HG03520 (cell line): ENCODE data around the gene ZBED2.
"Not testable (repeated sequence)": the region's sequence is repeated elsewhere in the genome, so short reads cannot be mapped to it uniquely, and the experiment has no call there.

Experiments
- ATAC-seq: cut with Tn5 transposase; IDR thresholded peaks from one replicate; pipeline ENCODE4 v1.9.1; 2021; ENCODE audit warnings: mild to moderate bottlenecking, moderate library complexity; ENCODE audit not compliant: unreplicated experiment

Gene ZBED2

GRCh38 chr3:111577798-111578685, 17.1 kb downstream of the ZBED2 start:
- peak; percentile 95 for ATAC-seq

DNA sequence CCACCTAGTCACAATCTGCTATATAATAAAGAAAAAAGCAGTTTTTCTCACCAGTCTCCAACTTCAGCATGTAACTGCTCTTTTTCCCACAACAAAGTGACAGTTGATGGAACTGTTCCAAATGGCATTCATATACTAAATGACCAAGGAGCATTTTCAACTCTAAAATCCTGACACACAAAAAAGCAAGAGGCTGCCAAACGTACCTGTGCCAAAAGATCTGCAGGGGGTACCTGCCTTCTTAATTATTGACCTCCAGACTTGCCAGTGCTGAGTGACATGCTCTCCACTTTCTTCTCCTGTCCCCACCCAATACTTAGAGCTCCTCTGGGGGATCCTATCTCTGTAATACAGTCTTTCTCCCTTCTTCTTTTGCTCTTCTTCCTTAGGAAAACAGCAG, 18.0 kb downstream of the ZBED2 start:
- no peak for ATAC-seq

GRCh38 chr3:111571907-111572460, 23.2 kb downstream of the ZBED2 start:
- ATAC-seq = no peak

- no peak for ATAC-seq
Measured at GRCh38 chr3:111571282-111571681, 23.9 kb downstream of the ZBED2 start.

- ATAC-seq = no peak
Measured at GRCh38 chr3:111570404-111571030, 24.6 kb downstream of the ZBED2 start.

DNA sequence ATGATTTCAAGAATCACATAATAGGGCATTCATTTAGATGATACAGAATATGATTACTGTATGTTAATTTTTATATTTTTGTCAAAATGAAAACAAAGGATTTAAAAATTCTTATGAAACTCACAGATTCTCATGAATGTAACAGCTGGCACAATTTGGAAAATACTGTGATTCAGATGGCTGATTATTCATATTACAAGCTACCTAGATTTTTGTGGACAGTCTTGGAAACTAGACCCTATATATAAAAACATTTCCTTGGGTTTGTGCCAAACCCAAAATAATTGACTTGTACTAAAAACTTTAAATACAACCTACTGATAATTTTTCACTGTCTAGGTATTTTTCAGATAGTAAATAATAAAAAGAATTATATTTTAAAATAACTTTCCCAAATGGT, 26.2 kb downstream of the ZBED2 start:
- ATAC-seq = no peak

GRCh38 chr3:111568355-111568754, 26.8 kb downstream of the ZBED2 start:
- no peak for ATAC-seq

GRCh38 chr3:111566844-111567243, 28.3 kb downstream of the ZBED2 start:
- no peak for ATAC-seq

- ATAC-seq = not testable (repeated sequence)
Measured at GRCh38 chr3:111561902-111562301, 33.2 kb downstream of the ZBED2 start.

DNA sequence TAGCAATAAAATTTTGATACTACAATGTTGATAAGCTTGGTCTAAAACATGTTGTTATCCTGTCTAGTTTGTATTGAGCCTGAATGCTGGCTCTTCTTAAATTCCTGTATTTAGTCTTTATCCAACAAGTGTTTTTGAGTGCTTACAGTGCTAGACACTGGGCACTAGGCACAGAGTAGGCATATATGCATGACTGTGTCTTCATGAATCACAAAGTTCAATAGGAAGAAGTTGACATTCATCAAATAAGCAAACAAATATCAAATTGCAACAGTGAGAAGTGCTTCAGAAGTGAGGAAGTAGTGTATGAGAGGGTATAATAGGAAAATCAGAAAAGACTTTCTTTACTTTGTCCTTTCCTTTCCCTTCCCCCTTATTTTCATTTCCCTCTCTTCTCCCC, 46.4 kb downstream of the ZBED2 start:
- ATAC-seq = no peak

DNA sequence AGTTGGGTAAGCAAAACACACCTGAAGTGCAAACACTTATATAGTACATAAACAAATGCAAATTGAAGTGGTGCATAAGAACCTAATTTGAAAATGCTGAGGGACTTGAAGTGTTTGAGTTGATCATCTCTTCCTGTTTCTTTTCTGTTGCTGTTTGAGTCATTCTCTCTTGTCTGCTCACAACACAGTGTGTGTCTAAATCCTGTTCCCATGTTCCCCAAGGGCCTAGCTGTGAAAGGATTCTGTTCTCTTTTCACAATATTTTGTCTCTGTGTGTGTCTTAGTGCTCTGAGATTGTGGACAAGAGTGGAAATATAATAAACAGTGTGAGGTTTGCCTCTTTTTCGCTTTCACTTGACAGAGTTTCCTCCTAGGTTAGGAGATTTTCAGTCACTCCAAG, 47.1 kb downstream of the ZBED2 start:
- ATAC-seq = peak; percentile 64

GRCh38 chr3:111547631-111548030, 47.5 kb downstream of the ZBED2 start:
- peak; percentile 78 for ATAC-seq

GRCh38 chr3:111545349-111545748, 49.8 kb downstream of the ZBED2 start:
- ATAC-seq = no peak
